Epithelial cell of proximal tubule (primary cell): Measurements from ENCODE around the gene SGSH. TPM values are rescaled to one million over a fixed set of nuclear protein-coding genes. Genes with fewer than 3 reads are reported as not detected.
"Not testable (repeated sequence)": the region's sequence is repeated elsewhere in the genome, so short reads cannot be mapped to it uniquely, and the experiment has no call there.

ENCODE experiments used
- DNase-seq: peaks from one replicate; pipeline ENCODE4 v3.0.0-alpha.2; 2011; ENCODE audit warnings: low read depth
- H3K4me3 ChIP-seq: 2 replicates; pipeline ENCODE4 v1.5.1; 2011; ENCODE audit warnings: low read depth, mild to moderate bottlenecking, low read length
- CTCF ChIP-seq: conservative IDR thresholded peaks from 2 replicates; pipeline ENCODE4 v1.5.1; 2012; ENCODE audit warnings: low read depth, mild to moderate bottlenecking, low read length
- total RNA-seq: library from RNA; depleted of rRNA; stranded (reverse); fragments of >200 nt; gene quantifications from 2 replicates; pipeline ENCODE4 v1.2.3, GENCODE V29; 2015

SGSH gene
- total RNA-seq, 1 donor from 2014 or later: 24.2 TPM

GRCh38 chr17:80260069-80260535 lies 40.0 kb upstream of the SGSH start:
- no peak for TF ChIP-seq CTCF
- no peak for DNase-seq
- peak overlapping the region; percentile 56 for H3K4me3 ChIP-seq

- H3K4me3 ChIP-seq: peak overlapping the region; percentile 56
- DNase-seq: no peak
- TF ChIP-seq CTCF: no peak
Observed at GRCh38 chr17:80259457-80260068, 39.4 kb upstream of the SGSH start.

- not testable (repeated sequence) for H3K4me3 ChIP-seq, DNase-seq
Observed at GRCh38 chr17:80258296-80258695, 38.2 kb upstream of the SGSH start.

- DNase-seq: no peak
- no peak overlapping the region for H3K4me3 ChIP-seq
- TF ChIP-seq CTCF: no peak
Observed at GRCh38 chr17:80257716-80258213, 37.6 kb upstream of the SGSH start.

- TF ChIP-seq CTCF: no peak
- no peak for DNase-seq
- no peak overlapping the region for H3K4me3 ChIP-seq
Observed at GRCh38 chr17:80256034-80256350, 35.9 kb upstream of the SGSH start.

- peak; percentile 14 for TF ChIP-seq CTCF
- H3K4me3 ChIP-seq: peak overlapping the region; percentile 23
- peak; percentile 98 for DNase-seq
Observed at GRCh38 chr17:80254396-80255251, 34.5 kb upstream of the SGSH start.

- no peak overlapping the region for H3K4me3 ChIP-seq
- DNase-seq: peak; percentile 22
- TF ChIP-seq CTCF: no peak
Observed at GRCh38 chr17:80253631-80254395, 33.7 kb upstream of the SGSH start.
